HepG2 (cell line): ENCODE results near the gene KCNT1. TPM values are rescaled to one million over a fixed set of nuclear protein-coding genes. Genes with fewer than 3 reads are reported as not detected.

Experiments used
- ATAC-seq: fragments of 200-7000 bp; cut with Tn5 transposase; 3 replicates; pipeline ENCODE4 v1.9.1; 2020; ENCODE audit warnings: mild to moderate bottlenecking, moderate library complexity
- BruUV-seq: library from RNA; stranded (reverse); fragments of 400-500 nt; replicated peaks from 2 replicates; lab custom pipeline; 2021; lab: Mats Ljungman, UMichigan
- CTCF ChIA-PET: fragments of 300-600 bp; formaldehyde crosslinking; extraction: SDS; loops from one replicate; lab custom pipeline; 2021; ENCODE audit warnings: low total read pairs, inconsistent platforms, low intra/inter-chr PET ratio; lab: Yijun Ruan, JAX
- POLR2A ChIA-PET: fragments of 350-600 bp; sonication (Branson Sonifier 250); formaldehyde crosslinking; loops from one replicate; lab custom pipeline; 2020; ENCODE audit warnings: antibody characterized with exemption, inconsistent platforms; lab: Yijun Ruan, JAX
- DNase-seq: peaks from one replicate; pipeline ENCODE4 v3.0.0-alpha.2; 2015; ENCODE audit warnings: low spot score
- FAIRE-seq: peaks from 3 replicates; lab custom pipeline; 2011; peaks lifted over from hg19 to GRCh38; lab: Jason Lieb, UNC
- H2AFZ ChIP-seq: one replicate; pipeline ENCODE4 v1.6.1; 2011; ENCODE audit warnings: low read length, inconsistent platforms
- H3K27ac ChIP-seq: fragments of 300-600 bp; 3 replicates; pipeline ENCODE4 v1.8.0; 2011; ENCODE audit warnings: mixed run types, mild to moderate bottlenecking, mixed read lengths, low read length, inconsistent platforms; ENCODE audit not compliant: insufficient read depth; ENCODE audit errors: extremely low read length
- H3K27me3 ChIP-seq, 2 experiments: fragments of 200-600 bp in 1 of 2; 2 replicates in 1 of 2; 3 replicates in 1 of 2; pipeline versions ENCODE4 v1.6.0 to v1.8.0; 2011; ENCODE audit warnings: low read length in 2 of 2, mild to moderate bottlenecking in 2 of 2, moderate library complexity in 2 of 2, inconsistent platforms in 1 of 2; ENCODE audit not compliant: insufficient read depth in 2 of 2, control insufficient read depth in 1 of 2
- H3K36me3 ChIP-seq, 2 experiments: fragments of 200-600 bp in 1 of 2; replicated peaks in 1 of 2; 2 replicates in 1 of 2; 3 replicates in 1 of 2; pipeline versions ENCODE4 v1.5.1 to v1.8.0; 2011; ENCODE audit warnings: low read length in 2 of 2, inconsistent platforms in 1 of 2; ENCODE audit not compliant: insufficient read depth in 2 of 2, control insufficient read depth in 1 of 2
- H3K4me1 ChIP-seq: 2 replicates; pipeline ENCODE4 v1.5.1; 2012; ENCODE audit warnings: low read length, inconsistent platforms; ENCODE audit not compliant: insufficient read depth
- H3K4me2 ChIP-seq: 2 replicates; pipeline ENCODE4 v1.6.0; 2011; ENCODE audit warnings: low read depth, low read length, inconsistent platforms
- H3K4me3 ChIP-seq, 3 experiments: fragments of 200-600 bp in 1 of 3; sonication (generic), shearing (Covaris generic) in 1 of 3; replicated peaks in 1 of 3; 2 replicates each; pipeline ENCODE4 v1.5.1; 2011 to 2016; ENCODE audit warnings: low read length in 3 of 3, inconsistent platforms in 2 of 3, low read depth in 2 of 3, mild to moderate bottlenecking in 2 of 3, control low read depth in 1 of 3, mixed read lengths in 1 of 3; ENCODE audit not compliant: insufficient read depth in 1 of 3
- H3K79me2 ChIP-seq: one replicate; pipeline ENCODE4 v1.6.1; 2011; ENCODE audit warnings: low read length, inconsistent platforms; ENCODE audit not compliant: insufficient read depth
- H3K9ac ChIP-seq: 2 replicates; pipeline ENCODE4 v1.6.0; 2011; ENCODE audit warnings: mild to moderate bottlenecking, low read depth, low read length, inconsistent platforms; ENCODE audit not compliant: insufficient read depth
- H3K9me3 ChIP-seq: 2 replicates; pipeline ENCODE4 v1.5.1; 2012; ENCODE audit warnings: mild to moderate bottlenecking, low read length
- H4K20me1 ChIP-seq: 2 replicates; pipeline ENCODE4 v1.6.0; 2011; ENCODE audit warnings: inconsistent platforms, mild to moderate bottlenecking, low read length, moderate library complexity; ENCODE audit not compliant: insufficient read depth
- ESRRA ChIP-seq: sonication (generic); formaldehyde crosslinking; IDR thresholded peaks from 2 replicates; pipeline ENCODE4 v1.5.1; 2020; ENCODE audit warnings: mild to moderate bottlenecking, low read depth, missing genetic modification reagents
- FOXK1 ChIP-seq: sonication (generic); formaldehyde crosslinking; IDR thresholded peaks from 2 replicates; pipeline ENCODE4 v1.4.0; 2020; ENCODE audit warnings: low read depth, missing genetic modification reagents, borderline replicate concordance
- HBP1 ChIP-seq: IDR thresholded peaks from 2 replicates; pipeline ENCODE4 v1.6.1; 2016; ENCODE audit warnings: low read depth, control low read depth
- HOXA9 ChIP-seq: sonication (generic); formaldehyde crosslinking; IDR thresholded peaks from 2 replicates; pipeline ENCODE4 v1.8.1; 2022; ENCODE audit warnings: missing genetic modification reagents, mild to moderate bottlenecking, moderate library complexity, borderline replicate concordance
- MAX ChIP-seq: IDR thresholded peaks from 2 replicates; pipeline ENCODE4 v1.6.1; 2012; ENCODE audit warnings: inconsistent platforms
- MED1 ChIP-seq: sonication (generic); formaldehyde crosslinking; IDR thresholded peaks from 2 replicates; pipeline ENCODE4 v1.4.0; 2020; ENCODE audit warnings: missing genetic modification reagents
- ZBTB39 ChIP-seq: sonication (generic); formaldehyde crosslinking; IDR thresholded peaks from 2 replicates; pipeline ENCODE4 v1.5.0; 2020; ENCODE audit warnings: missing genetic modification reagents
- ZBTB4 ChIP-seq: sonication (generic); formaldehyde crosslinking; IDR thresholded peaks from 2 replicates; pipeline ENCODE4 v1.4.0; 2020; ENCODE audit warnings: missing genetic modification reagents, mild to moderate bottlenecking, borderline replicate concordance
- ZNF567 ChIP-seq: sonication (generic); formaldehyde crosslinking; IDR thresholded peaks from 2 replicates; pipeline ENCODE4 v1.8.1; 2023; ENCODE audit warnings: mild to moderate bottlenecking, missing genetic modification reagents, borderline replicate concordance
- ZNF770 ChIP-seq: sonication (generic); formaldehyde crosslinking; IDR thresholded peaks from 2 replicates; pipeline ENCODE4 v1.5.0; 2020; ENCODE audit warnings: mild to moderate bottlenecking, missing genetic modification reagents
- WGBS: methylation state at CpG from one replicate; pipeline ENCODE4 v1.1.6; 2017; ENCODE audit warnings: low lambda C conversion rate; 5-methylcytosine and 5-hydroxymethylcytosine counted together
- in situ Hi-C: cut with HindIII; loops from 2 replicates; pipeline ENCODE4 v1.10.0; 2017; ENCODE audit warnings: low pct_unique_long_range_greater_than_20kb; ENCODE audit not compliant: extremely low pct_ligation_motif_present
- intact Hi-C: fragments of 100-400 bp; cut with micrococcal nuclease; formaldehyde crosslinking; loops from one replicate; pipeline ENCODE4 v1.10.0; 2022; ENCODE audit not compliant: unreplicated experiment
- polyA plus RNA-seq, 8 experiments: library from polyadenylated mRNA; depleted of rRNA in 3 of 8; stranded (reverse) in 7 of 8; unstranded in 1 of 8; fragments of >200 nt; fragmentation: Illumina TruSeq in 4 of 8; extraction: Trizol in 4 of 8; gene quantifications; 2 replicates each; pipeline versions ENCODE4 v1.2.1 to v1.2.3, GENCODE V29; 2011 to 2016; ENCODE audit warnings: low read depth in 4 of 8, missing spikeins in 1 of 8, mixed read lengths in 1 of 8; ENCODE audit not compliant: insufficient read depth in 1 of 8
- total RNA-seq, 5 experiments: library from RNA; depleted of rRNA; stranded (reverse); fragments of >200 nt; fragmentation: Illumina TruSeq; extraction: Trizol; gene quantifications; 2 replicates each; pipeline ENCODE4 v1.2.3, GENCODE V29; 2016; ENCODE audit warnings: low read depth in 1 of 5

Gene KCNT1
- total and polyA plus RNA-seq, 2 of the 13 experiments (the other 11 are each of a cell fraction or from before 2014, with no cell fraction given), result not detected

GRCh38 chr9:135793221-135794056 lies 91.5 kb downstream of the KCNT1 start:
- FAIRE-seq (no peak), ATAC-seq (no peak), DNase-seq (no peak)
- H3K79me2 ChIP-seq, result no peaks in the 10 kb centered on the region
- CTCF ChIA-PET, result no interaction called here
- H3K4me2 ChIP-seq, result no peak overlapping the region
- in situ Hi-C loops (no loop called here), intact Hi-C loops (no loop called here)
- no peak overlapping the region for H3K4me3 ChIP-seq
- no peak overlapping the region for H3K9ac ChIP-seq
- no TSS peak for BruUV-seq
- no peaks in the 10 kb centered on the region for H3K9me3 ChIP-seq
- no CpG with 5 or more reads among the region's 16 CpGs for WGBS
- TF ChIP-seq FOXK1 (CRISPR knock-in tag) (no peak), HBP1 (CRISPR knock-in tag) (no peak), MED1 (CRISPR knock-in tag) (no peak), ZNF567 (CRISPR knock-in tag) (no peak), ZNF770 (CRISPR knock-in tag) (no peak), MAX (no peak), ZBTB4 (CRISPR knock-in tag) (no peak), ESRRA (CRISPR knock-in tag) (no peak), HOXA9 (no peak), ZBTB39 (no peak)
- no peak overlapping the region for H3K27ac ChIP-seq
- H3K4me1 ChIP-seq, result no peaks in the 10 kb centered on the region
- peaks cover 18 to 67% of the 10 kb centered on the region in 2 experiments; a peak in 4 of 5 replicates for H3K27me3 ChIP-seq
- 0 out of 2 replicates have a peak, but pooled peaks cover 5% of the 10 kb centered on the region for H4K20me1 ChIP-seq
- no peaks in the 10 kb centered on the region for H3K36me3 ChIP-seq
- H2AFZ ChIP-seq, result no peak overlapping the region
- POLR2A ChIA-PET, result no interaction called here
